ENCODE measurements around the gene ATF6B.
A peak's percentile ranks its signal among the peaks of the same experiment; 100 is the strongest.
"Not testable (repeated sequence)": the region's sequence is repeated elsewhere in the genome, so short reads cannot be mapped to it uniquely, and the experiment has no call there.

ATF6B gene

GRCh38 chr6:32108727-32109113 lies 19.3 kb downstream of the ATF6B start:
- DNase-seq (ENCODE audit: low read depth in 1 of 2, low spot score in 1 of 2), result no peak

- no peak for DNase-seq (ENCODE audit: low read depth in 1 of 2, low spot score in 1 of 2)
Measured at GRCh38 chr6:32108094-32108627, 19.9 kb downstream of the ATF6B start.

GRCh38 chr6:32107406-32107805 lies 20.6 kb downstream of the ATF6B start:
- DNase-seq (ENCODE audit: low read depth in 1 of 2, low spot score in 1 of 2), result no peak

- DNase-seq (ENCODE audit: low read depth in 1 of 2, low spot score in 1 of 2), result no peak
Measured at GRCh38 chr6:32105433-32105832, 22.6 kb downstream of the ATF6B start.

DNA sequence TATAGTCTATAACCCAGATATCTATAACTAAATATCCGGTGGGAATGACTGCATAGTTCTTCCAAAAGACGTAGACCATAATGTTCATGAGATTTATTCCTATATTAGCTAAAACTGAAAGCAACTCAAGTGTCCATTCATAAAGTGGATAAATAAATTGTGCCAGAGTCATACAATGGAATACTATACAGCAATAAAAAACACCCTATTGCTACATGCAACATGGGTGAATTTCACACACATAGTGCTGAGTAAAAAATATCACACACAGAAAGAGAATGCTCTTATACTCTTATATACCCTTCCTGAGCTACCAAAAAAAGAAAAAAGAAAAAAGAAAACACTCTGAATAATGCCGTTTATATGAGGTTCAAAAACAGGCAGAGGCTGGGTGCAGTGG lies 25.8 kb downstream of the ATF6B start:
- DNase-seq (ENCODE audit: low read depth in 1 of 2, low spot score in 1 of 2), result no peak

DNA sequence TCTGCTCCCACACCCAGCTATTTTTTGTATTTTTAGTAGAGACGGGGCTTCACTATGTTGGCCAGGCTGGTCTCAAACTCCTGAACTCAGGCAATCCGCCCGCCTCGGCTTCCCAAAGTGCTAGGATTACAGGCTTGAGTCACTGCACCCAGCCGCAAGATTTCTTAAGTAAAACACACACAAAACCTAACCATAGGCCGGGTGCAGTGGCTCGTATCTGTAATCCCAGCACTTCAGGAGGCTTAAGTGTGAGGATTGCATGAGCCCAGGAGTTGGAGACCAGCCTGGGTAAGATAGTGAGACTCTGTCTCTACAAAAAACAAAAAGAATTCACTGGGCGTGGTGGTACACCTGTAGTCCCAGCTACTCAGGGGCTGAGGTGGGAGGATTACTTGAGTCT lies 27.8 kb downstream of the ATF6B start:
- DNase-seq (ENCODE audit: low read depth in 1 of 2, low spot score in 1 of 2), result not testable (repeated sequence)

GRCh38 chr6:32097364-32097763 lies 30.7 kb downstream of the ATF6B start:
- no peak for DNase-seq (ENCODE audit: low read depth in 1 of 2, low spot score in 1 of 2)

DNA sequence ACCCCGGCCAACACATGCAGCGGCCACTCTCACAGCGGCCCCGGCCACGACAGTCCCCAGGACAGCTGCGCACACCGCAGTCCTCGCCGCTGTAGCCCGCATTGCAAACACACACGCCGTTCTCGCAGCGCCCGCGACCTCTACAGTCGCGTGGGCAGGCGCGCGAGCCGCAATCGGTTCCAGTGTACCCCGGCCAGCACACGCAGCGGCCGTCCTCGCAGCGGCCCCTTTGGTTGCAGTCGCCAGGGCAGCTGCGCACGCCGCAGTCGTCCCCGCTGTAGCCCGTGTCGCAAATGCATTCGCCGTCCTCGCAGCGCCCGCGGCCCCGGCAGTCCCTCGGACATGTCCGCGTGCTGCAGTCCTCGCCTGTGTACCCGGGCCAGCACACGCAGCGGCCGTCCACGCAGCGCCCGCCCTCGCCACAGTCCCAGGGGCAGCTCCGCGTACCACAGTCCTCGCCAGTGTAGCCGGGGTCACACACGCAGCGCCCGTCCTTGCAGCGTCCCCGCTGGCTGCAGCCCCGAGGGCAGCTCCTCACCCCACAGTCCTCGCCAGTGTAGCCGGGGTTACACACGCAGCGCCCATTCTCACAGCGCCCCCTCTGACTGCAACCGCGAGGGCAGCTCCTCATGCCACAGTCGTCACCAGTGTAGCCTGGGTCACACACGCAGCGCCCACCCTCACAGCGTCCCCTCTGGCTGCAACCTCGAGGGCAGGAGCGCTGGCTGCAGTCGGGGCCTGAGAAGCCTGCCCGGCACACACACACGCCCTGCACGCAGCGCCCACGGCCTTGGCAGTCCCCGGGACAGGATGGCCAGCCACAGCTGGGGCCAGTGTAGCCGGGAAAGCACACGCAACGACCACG lies 31.4 kb downstream of the ATF6B start:
- DNase-seq (ENCODE audit: low read depth in 1 of 2, low spot score in 1 of 2), result no peak

- no peak for DNase-seq (ENCODE audit: low read depth in 1 of 2, low spot score in 1 of 2)
Measured at GRCh38 chr6:32096087-32096393, 32.0 kb downstream of the ATF6B start.

DNA sequence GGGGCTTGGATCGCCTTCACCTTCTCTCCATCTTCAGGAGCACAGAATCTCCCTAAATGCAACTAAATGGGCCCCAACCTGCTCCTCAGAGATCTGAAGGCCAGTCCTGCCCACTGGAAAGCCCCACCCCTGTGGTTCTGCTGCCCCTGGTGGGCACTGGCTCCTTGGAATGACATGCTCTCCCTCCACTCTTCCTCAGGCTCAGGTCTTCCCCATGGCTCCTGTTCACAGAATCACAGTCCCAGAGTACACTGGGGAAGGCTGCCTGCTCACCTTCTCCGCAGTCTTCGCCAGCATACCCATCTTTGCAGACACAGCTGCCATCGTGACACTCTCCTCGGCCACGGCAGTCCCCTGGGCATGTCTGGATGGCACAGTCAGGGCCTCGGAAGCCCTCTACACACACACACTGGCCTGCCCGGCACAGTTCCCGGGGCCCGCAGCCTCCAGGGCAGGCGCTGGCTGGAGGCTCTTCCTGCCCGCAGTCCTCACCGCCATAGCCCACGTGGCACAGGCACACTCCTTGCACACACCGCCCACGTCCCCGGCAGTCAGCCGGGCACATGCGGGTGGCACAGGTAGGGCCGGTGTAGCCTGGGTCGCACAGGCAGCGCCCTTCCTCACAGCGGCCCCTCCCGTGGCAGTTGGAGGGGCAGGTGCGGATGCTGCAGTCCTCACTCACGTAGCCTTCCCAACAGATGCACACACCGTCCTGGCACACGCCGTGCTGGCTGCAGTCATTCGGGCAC lies 32.5 kb downstream of the ATF6B start:
- DNase-seq (ENCODE audit: low read depth in 1 of 2, low spot score in 1 of 2), result no peak

DNA sequence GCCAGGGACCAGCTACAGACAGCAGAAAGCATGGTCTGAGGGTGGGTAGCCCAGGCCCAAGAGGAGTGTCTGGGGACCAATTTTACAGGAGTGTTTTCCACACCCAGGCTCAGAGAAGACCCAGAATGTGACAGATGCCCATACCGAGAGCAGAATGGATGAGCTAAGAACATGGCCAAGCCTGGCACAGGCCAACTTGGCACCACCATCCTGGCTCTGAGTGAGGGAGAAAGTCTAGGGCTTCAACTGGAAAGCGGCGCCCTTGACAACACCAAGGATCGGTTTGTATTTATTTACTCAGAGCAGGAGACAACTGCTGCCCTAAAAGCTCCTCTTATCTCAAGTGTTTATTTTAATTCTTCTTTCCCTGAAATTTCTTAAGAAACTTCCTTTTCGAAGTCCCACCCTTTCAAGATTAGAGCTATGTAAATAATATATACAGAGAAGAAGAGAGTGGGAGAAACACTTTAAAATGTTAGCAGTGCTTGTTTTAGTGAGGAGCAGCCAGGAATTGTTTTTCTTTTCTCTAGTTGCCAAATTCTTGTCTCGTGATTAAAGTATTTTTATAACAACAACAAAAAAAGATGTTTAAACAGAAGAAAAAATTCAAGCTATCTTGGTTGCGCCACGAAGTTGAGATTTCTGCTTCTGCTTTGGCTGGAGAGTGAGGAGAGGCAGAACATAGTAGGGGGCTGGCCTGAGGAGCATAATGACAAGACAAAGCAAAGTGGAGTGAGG lies 35.1 kb downstream of the ATF6B start:
- no peak for DNase-seq (ENCODE audit: low read depth in 1 of 2, low spot score in 1 of 2)

GRCh38 chr6:32089082-32089828 lies 38.8 kb downstream of the ATF6B start:
- no peak for DNase-seq (ENCODE audit: low read depth in 1 of 2, low spot score in 1 of 2)

GRCh38 chr6:32088487-32089049 lies 39.5 kb downstream of the ATF6B start:
- DNase-seq (ENCODE audit: low read depth in 1 of 2, low spot score in 1 of 2), result no peak

- peak; percentile 57 to 58 for DNase-seq (ENCODE audit: low read depth in 1 of 2, low spot score in 1 of 2)
Measured at GRCh38 chr6:32087574-32088486, 40.2 kb downstream of the ATF6B start.

- DNase-seq (ENCODE audit: low read depth in 1 of 2, low spot score in 1 of 2), result no peak
Measured at GRCh38 chr6:32086661-32087573, 41.1 kb downstream of the ATF6B start.

DNA sequence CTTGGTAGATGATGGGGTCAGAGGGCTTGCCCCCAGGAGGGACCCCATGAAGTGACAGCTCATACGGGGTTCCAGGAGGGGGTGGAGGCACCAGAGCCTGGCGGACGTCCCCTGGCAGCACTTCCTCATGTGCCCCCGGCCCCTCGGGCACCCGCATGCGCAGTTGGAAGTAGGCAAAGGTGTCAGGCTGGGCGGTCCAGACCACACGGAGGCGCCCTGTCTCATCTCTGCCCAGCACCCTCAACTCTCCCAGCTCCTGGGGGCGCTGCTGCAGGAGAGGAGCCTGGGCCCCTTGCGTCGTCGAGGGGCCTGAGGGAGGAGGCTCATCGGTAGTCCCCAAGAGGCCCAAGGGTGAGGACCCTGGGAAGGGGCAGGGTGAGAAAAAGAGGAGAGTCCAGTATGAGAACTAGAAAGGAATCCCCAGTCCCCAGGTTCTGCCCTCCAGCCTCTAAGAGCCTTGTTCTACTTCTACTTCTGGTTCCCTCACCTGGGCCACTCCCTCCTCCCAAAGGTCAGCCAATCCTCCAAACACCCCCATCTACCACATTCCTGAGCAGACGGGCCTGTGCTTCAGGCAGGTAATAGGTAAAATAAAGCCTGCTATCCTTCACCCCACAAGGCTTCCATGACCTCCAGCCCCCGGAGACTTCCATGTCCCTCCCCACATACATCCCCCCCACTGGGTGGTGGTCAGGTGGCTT lies 42.1 kb downstream of the ATF6B start:
- no peak for DNase-seq (ENCODE audit: low read depth in 1 of 2, low spot score in 1 of 2)

DNA sequence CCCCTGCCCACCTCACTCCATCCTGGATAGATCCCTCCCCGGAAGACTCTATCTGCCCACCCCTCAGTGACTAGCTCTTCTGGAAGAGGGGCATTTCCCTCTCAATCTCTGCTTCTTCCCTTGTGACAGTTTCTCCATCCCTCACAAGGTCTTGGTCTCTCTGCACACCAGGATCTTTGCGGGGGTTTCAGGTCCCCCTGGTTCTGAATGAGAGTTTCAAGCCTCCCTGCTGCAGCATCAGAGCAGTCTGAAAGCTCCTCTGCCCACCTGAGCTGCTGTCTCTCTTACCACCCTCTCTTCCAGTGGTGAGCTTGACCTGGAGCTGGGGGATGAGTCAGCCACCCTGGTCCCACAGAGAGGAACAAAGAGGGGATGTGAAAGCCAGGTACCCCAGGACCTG lies 43.3 kb downstream of the ATF6B start:
- no peak for DNase-seq (ENCODE audit: low read depth in 1 of 2, low spot score in 1 of 2)
